ENCODE data around the gene TSPO. TPM values are rescaled to one million over a fixed set of nuclear protein-coding genes. Genes with fewer than 3 reads are reported as not detected.

TSPO gene
- total and polyA plus RNA-seq, 9 of the 15 experiments (the other 6 are each of a cell fraction or from before 2014, with no cell fraction given): 4.9 to 126 (median 25.3) TPM

DNA sequence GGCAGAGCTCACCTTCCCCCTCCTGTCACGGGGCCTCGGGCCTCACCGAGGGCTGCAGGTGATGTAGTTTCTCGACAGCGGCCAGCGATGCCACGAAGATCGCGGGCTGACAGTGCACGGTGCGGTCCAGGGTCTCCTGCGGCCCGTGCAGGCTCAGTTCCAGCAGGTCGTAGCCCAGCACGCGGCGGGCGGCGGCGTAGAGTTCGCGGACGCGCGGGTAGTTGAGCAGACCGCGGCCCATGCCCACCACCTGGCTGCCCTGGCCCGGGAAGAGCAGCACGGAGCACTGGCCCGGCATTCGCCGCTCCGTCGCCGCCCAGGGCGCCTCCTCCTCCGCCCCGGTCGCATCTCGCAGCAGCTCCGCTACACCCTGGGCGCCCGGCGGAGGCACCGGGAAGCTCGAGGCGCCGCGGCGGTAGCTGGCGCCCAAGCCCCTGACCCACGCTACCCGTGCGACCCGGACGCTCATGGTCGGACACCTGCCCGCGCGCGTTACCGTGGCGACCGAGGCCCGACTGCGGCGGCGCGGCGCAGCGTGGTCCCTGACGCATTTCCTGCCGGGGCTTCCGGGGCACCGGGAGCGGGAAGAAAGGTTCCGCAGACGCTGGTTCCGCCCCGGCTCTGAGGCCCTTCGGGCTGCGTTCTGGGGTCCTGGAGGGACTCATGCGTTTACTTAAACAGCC is 8.3 kb upstream of the TSPO start, which contains the start of gene MCAT (continued):
- TF ChIP-seq ARID4B (CRISPR knock-in tag; IDR thresholded peaks at IDR 0.05) (peak; percentile 62; the same call in 1 of the 2 replicates), POU5F1 (IDR thresholded peaks at IDR 0.05; ENCODE audit: borderline replicate concordance, low read depth, low read length, partially characterized antibody) (no peak), NEUROD1 (IDR thresholded peaks at IDR 0.05; ENCODE audit: borderline replicate concordance, low read depth, low read length, partially characterized antibody) (peak; percentile 73), MTA1 (IDR thresholded peaks at IDR 0.05; ENCODE audit: borderline replicate concordance) (no peak), MEF2D (tag; conservative IDR thresholded peaks at IDR 0.05; ENCODE audit: low read depth) (no peak), IFI16 (CRISPR knock-in tag; IDR thresholded peaks at IDR 0.05) (no peak), ESRRA (IDR thresholded peaks at IDR 0.05; ENCODE audit: borderline replicate concordance, low read depth) (peak; percentile 52; the same call in 1 of the 2 replicates), MYC (IDR thresholded peaks at IDR 0.05; ENCODE audit: low read depth, low read length) (peak; percentile 71), MYC (CRISPR knock-in tag; IDR thresholded peaks at IDR 0.05; ENCODE audit: borderline replicate concordance, low read depth) (no peak), RBM34 (IDR thresholded peaks at IDR 0.05; ENCODE audit: borderline replicate concordance, insufficient read depth, low read length) (no peak), DEAF1 (CRISPR knock-in tag; IDR thresholded peaks at IDR 0.05) (no peak), CBFB (CRISPR knock-in tag; IDR thresholded peaks at IDR 0.05) (no peak), ARID1B (IDR thresholded peaks at IDR 0.05) (no peak), TCF7 (IDR thresholded peaks at IDR 0.05; ENCODE audit: borderline replicate concordance) (0 out of 2 replicates have a peak, but pooled peaks have one; percentile 28), SPI1 (IDR thresholded peaks at IDR 0.05; ENCODE audit: borderline replicate concordance, low read depth, low read length) (no peak), PCBP1 (IDR thresholded peaks at IDR 0.05; ENCODE audit: low read depth, low read length, poor library complexity, severe bottlenecking) (peak; percentile 40), KDM5B (IDR thresholded peaks at IDR 0.05; ENCODE audit: insufficient replicate concordance, low read depth, low read length) (no peak), SMARCE1 (IDR thresholded peaks at IDR 0.05) (no peak)
- TF ChIP-seq, protein P1, sequence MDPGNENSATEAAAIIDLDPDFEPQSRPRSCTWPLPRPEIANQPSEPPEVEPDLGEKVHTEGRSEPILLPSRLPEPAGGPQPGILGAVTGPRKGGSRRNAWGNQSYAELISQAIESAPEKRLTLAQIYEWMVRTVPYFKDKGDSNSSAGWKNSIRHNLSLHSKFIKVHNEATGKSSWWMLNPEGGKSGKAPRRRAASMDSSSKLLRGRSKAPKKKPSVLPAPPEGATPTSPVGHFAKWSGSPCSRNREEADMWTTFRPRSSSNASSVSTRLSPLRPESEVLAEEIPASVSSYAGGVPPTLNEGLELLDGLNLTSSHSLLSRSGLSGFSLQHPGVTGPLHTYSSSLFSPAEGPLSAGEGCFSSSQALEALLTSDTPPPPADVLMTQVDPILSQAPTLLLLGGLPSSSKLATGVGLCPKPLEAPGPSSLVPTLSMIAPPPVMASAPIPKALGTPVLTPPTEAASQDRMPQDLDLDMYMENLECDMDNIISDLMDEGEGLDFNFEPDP (CRISPR knock-in tag; IDR thresholded peaks at IDR 0.05): no peak
